H9 (cell line): ENCODE measurements around the gene RALGDS. TPM values are rescaled to one million over a fixed set of nuclear protein-coding genes. Genes with fewer than 3 reads are reported as not detected.

Experiments
- DNase-seq: peaks from one replicate; pipeline ENCODE4 v3.0.0-alpha.2; 2017
- H2AFZ ChIP-seq: one replicate; pipeline ENCODE4 v1.6.1; 2013; ENCODE audit warnings: mild to moderate bottlenecking, low read length, control low read depth, moderate library complexity
- H2AK5ac ChIP-seq: 2 replicates; pipeline ENCODE4 v1.6.1; 2013; ENCODE audit warnings: low read length, control low read depth, mixed read lengths; ENCODE audit not compliant: insufficient read length
- H2BK120ac ChIP-seq: one replicate; pipeline ENCODE4 v1.6.1; 2013; ENCODE audit warnings: low read depth, mild to moderate bottlenecking, low read length, control low read depth, inconsistent platforms; ENCODE audit not compliant: poor library complexity, severe bottlenecking
- H2BK12ac ChIP-seq: 2 replicates; pipeline ENCODE4 v1.6.1; 2013; ENCODE audit warnings: low read length, control low read depth, mixed read lengths, low read depth; ENCODE audit not compliant: insufficient read length
- H2BK15ac ChIP-seq: 2 replicates; pipeline ENCODE4 v1.6.1; 2013; ENCODE audit warnings: low read depth, low read length, control low read depth
- H2BK20ac ChIP-seq: one replicate; pipeline ENCODE4 v1.6.1; 2013; ENCODE audit warnings: low read depth, mild to moderate bottlenecking, low read length, control low read depth, inconsistent platforms; ENCODE audit not compliant: poor library complexity, severe bottlenecking
- H2BK5ac ChIP-seq: 2 replicates; pipeline ENCODE4 v1.6.1; 2013; ENCODE audit warnings: low read length, control low read depth, mixed read lengths; ENCODE audit not compliant: insufficient read length
- H3K14ac ChIP-seq: 2 replicates; pipeline ENCODE4 v1.6.1; 2013; ENCODE audit warnings: low read length, control low read depth; ENCODE audit not compliant: insufficient read depth
- H3K18ac ChIP-seq: 2 replicates; pipeline ENCODE4 v1.6.1; 2013; ENCODE audit warnings: low read depth, mild to moderate bottlenecking, mixed read lengths, low read length, control low read depth; ENCODE audit not compliant: insufficient read length
- H3K23ac ChIP-seq: 2 replicates; pipeline ENCODE4 v1.6.1; 2013; ENCODE audit warnings: low read length, control low read depth, mixed read lengths, low read depth; ENCODE audit not compliant: insufficient read length
- H3K23me2 ChIP-seq: 2 replicates; pipeline ENCODE4 v1.6.1; 2013; ENCODE audit warnings: low read depth, mild to moderate bottlenecking, mixed read lengths, low read length, control low read depth; ENCODE audit not compliant: insufficient read length, poor library complexity, severe bottlenecking
- H3K27ac ChIP-seq: 2 replicates; pipeline ENCODE4 v1.5.1; 2013; ENCODE audit warnings: low read length, control low read depth, mixed read lengths, low read depth; ENCODE audit not compliant: insufficient read length
- H3K27me3 ChIP-seq: 2 replicates; pipeline ENCODE4 v1.6.1; 2013; ENCODE audit warnings: low read length, control low read depth, inconsistent platforms; ENCODE audit not compliant: insufficient read depth
- H3K4ac ChIP-seq: 2 replicates; pipeline ENCODE4 v1.6.1; 2013; ENCODE audit warnings: low read depth, mild to moderate bottlenecking, control low read depth, inconsistent platforms, low read length, moderate library complexity
- H3K4me1 ChIP-seq: 2 replicates; pipeline ENCODE4 v1.6.1; 2013; ENCODE audit warnings: low read length, control low read depth, inconsistent platforms; ENCODE audit not compliant: insufficient read depth
- H3K4me2 ChIP-seq: 2 replicates; pipeline ENCODE4 v1.6.1; 2013; ENCODE audit warnings: low read length, control low read depth, mixed read lengths; ENCODE audit not compliant: insufficient read length, insufficient read depth
- H3K56ac ChIP-seq: 2 replicates; pipeline ENCODE4 v1.6.1; 2013; ENCODE audit warnings: low read depth, mild to moderate bottlenecking, mixed read lengths, low read length, control low read depth; ENCODE audit not compliant: insufficient read length
- H3K79me1 ChIP-seq: 2 replicates; pipeline ENCODE4 v1.6.1; 2013; ENCODE audit warnings: low read depth, mild to moderate bottlenecking, moderate library complexity, low read length, control low read depth, inconsistent platforms; ENCODE audit not compliant: insufficient read depth, poor library complexity, severe bottlenecking
- H3K79me2 ChIP-seq: 2 replicates; pipeline ENCODE4 v1.6.1; 2013; ENCODE audit warnings: low read length, control low read depth, inconsistent platforms; ENCODE audit not compliant: insufficient read depth
- H3K9ac ChIP-seq: 2 replicates; pipeline ENCODE4 v1.6.1; 2013; ENCODE audit warnings: low read length, control low read depth, mixed read lengths; ENCODE audit not compliant: insufficient read length; ENCODE audit errors: extremely low read depth
- H3K9me3 ChIP-seq: one replicate; pipeline ENCODE4 v1.6.1; 2013; ENCODE audit warnings: low read depth, low read length, inconsistent platforms; ENCODE audit not compliant: control insufficient read depth
- H3T11ph ChIP-seq: one replicate; pipeline ENCODE4 v1.6.1; 2013; ENCODE audit warnings: mild to moderate bottlenecking, low read length, control low read depth, inconsistent platforms
- H4K20me1 ChIP-seq: one replicate; pipeline ENCODE4 v1.6.1; 2013; ENCODE audit not compliant: control insufficient read depth, insufficient read length, insufficient read depth
- H4K5ac ChIP-seq: 2 replicates; pipeline ENCODE4 v1.6.1; 2013; ENCODE audit warnings: low read depth, mild to moderate bottlenecking, mixed read lengths, low read length, control low read depth; ENCODE audit not compliant: insufficient read length
- H4K8ac ChIP-seq: replicated peaks from 2 replicates; pipeline ENCODE4 v1.6.1; 2013; ENCODE audit warnings: low read length, control low read depth, mixed read lengths, low read depth; ENCODE audit not compliant: insufficient read length
- H4K91ac ChIP-seq: 2 replicates; pipeline ENCODE4 v1.6.1; 2013; ENCODE audit warnings: low read depth, mild to moderate bottlenecking, moderate library complexity, mixed read lengths, low read length, control low read depth; ENCODE audit not compliant: insufficient read length
- H3K27ac Mint-ChIP-seq, 3 experiments: 2 replicates in 2 of 3; 3 replicates in 1 of 3; pipeline ENCODE4 v1.8.0; 2020 to 2021; ENCODE audit warnings: mixed read lengths in 3 of 3, mild to moderate bottlenecking in 1 of 3, moderate library complexity in 1 of 3
- H3K27me3 Mint-ChIP-seq: 2 replicates; pipeline ENCODE4 v1.8.0; 2021; ENCODE audit warnings: low read depth, mild to moderate bottlenecking, moderate library complexity, mixed read lengths
- H3K36me3 Mint-ChIP-seq, 3 experiments: 2 replicates in 2 of 3; 3 replicates in 1 of 3; pipeline ENCODE4 v1.8.0; 2020 to 2021; ENCODE audit warnings: low read depth in 3 of 3, mixed read lengths in 3 of 3; ENCODE audit not compliant: insufficient read depth in 1 of 3
- H3K4me1 Mint-ChIP-seq, 2 experiments: 2 replicates each; pipeline ENCODE4 v1.8.0; 2020; ENCODE audit warnings: mixed read lengths in 2 of 2
- H3K4me3 Mint-ChIP-seq, 2 experiments: 2 replicates in 1 of 2; 3 replicates in 1 of 2; pipeline ENCODE4 v1.8.0; 2020 to 2021; ENCODE audit warnings: mild to moderate bottlenecking in 2 of 2, mixed read lengths in 2 of 2, moderate library complexity in 1 of 2
- H3K9me3 Mint-ChIP-seq, 2 experiments: 2 replicates in 1 of 2; 3 replicates in 1 of 2; pipeline ENCODE4 v1.8.0; 2020; ENCODE audit warnings: mild to moderate bottlenecking in 2 of 2, mixed read lengths in 2 of 2, moderate library complexity in 1 of 2
- CTCF ChIP-seq: fragments of 200-600 bp; sonication (generic); conservative IDR thresholded peaks from 3 replicates; pipeline ENCODE4 v1.8.0; 2021; ENCODE audit warnings: antibody characterized with exemption, mild to moderate bottlenecking
- WGBS: extraction: QIAGEN DNeasy Blood & Tissue Kit; methylation state at CpG from one replicate; pipeline ENCODE4 v1.1.7; 2013; ENCODE audit warnings: missing lambda C conversion rate, low lambda C conversion rate, mixed read lengths; ENCODE audit not compliant: insufficient read length; ENCODE audit errors: extremely low coverage; 5-methylcytosine and 5-hydroxymethylcytosine counted together
- total RNA-seq: library from RNA; stranded (reverse); gene quantifications from 2 replicates; pipeline ENCODE4 v1.2.1, GENCODE V29; 2021

Gene RALGDS
- total RNA-seq, 1 experiment from 2014 or later, result 21.3 TPM

GRCh38 chr9:133140606-133141005, 19.6 kb upstream of the RALGDS start:
- no peak overlapping the region for H3K4me2 ChIP-seq
- no peak overlapping the region for H2BK20ac ChIP-seq
- H3K27ac ChIP-seq, result no peak overlapping the region
- H3T11ph ChIP-seq, result no peak overlapping the region
- no peaks in the 10 kb centered on the region for H3K27me3 ChIP-seq
- H3K36me3 Mint-ChIP-seq, result peaks cover 0 to 2% (median 0%) of the 10 kb centered on the region in 3 experiments; a peak in 1 of 7 replicates
- no peak overlapping the region for H2BK120ac ChIP-seq
- H3K9ac ChIP-seq, result no peak overlapping the region
- H3K9me3 ChIP-seq, result no peaks in the 10 kb centered on the region
- peaks cover 5% of the 10 kb centered on the region for H3K27me3 Mint-ChIP-seq
- TF ChIP-seq CTCF, result no peak
- H2AFZ ChIP-seq, result no peak overlapping the region
- WGBS, result no CpG with 5 or more reads among the region's 14 CpGs
- peaks cover 2% of the 10 kb centered on the region for H3K23me2 ChIP-seq
- H3K18ac ChIP-seq, result no peak overlapping the region
- H3K4ac ChIP-seq, result no peak overlapping the region
- H3K27ac Mint-ChIP-seq, result no peak overlapping the region
- no peaks in the 10 kb centered on the region for H3K79me2 ChIP-seq
- no peak overlapping the region for H2BK15ac ChIP-seq
- H3K14ac ChIP-seq, result no peak overlapping the region
- no peak overlapping the region for H3K4me3 Mint-ChIP-seq
- H4K8ac ChIP-seq, result no peak overlapping the region
- H4K20me1 ChIP-seq, result no peaks in the 10 kb centered on the region
- DNase-seq, result no peak
- H2AK5ac ChIP-seq, result no peak overlapping the region
- H3K9me3 Mint-ChIP-seq, result no peaks in the 10 kb centered on the region
- H4K5ac ChIP-seq, result no peak overlapping the region
- no peak overlapping the region for H2BK12ac ChIP-seq
- H3K4me1 Mint-ChIP-seq, result peaks cover 9 to 19% of the 10 kb centered on the region in 2 experiments
- no peak overlapping the region for H3K56ac ChIP-seq
- no peak overlapping the region for H2BK5ac ChIP-seq
- H3K79me1 ChIP-seq, result no peaks in the 10 kb centered on the region
- H4K91ac ChIP-seq, result no peak overlapping the region
- no peak overlapping the region for H3K23ac ChIP-seq
- no peaks in the 10 kb centered on the region for H3K4me1 ChIP-seq
